ENCODE results near the gene NOTCH3.

The NOTCH3 gene

GRCh38 chr19:15210323-15210781 lies 9.6 kb upstream of the NOTCH3 start:
- no peak for TF ChIP-seq CTCF (IDR thresholded peaks at IDR 0.05; ENCODE audit: low read depth, low read length)
- in situ Hi-C loops (cut with HindIII; ENCODE audit: low sequenced_read_pairs), result no loop called here
- DNase-seq (ENCODE audit: low read depth, low spot score), result no peak
- no peak overlapping the region for H3K4me3 ChIP-seq (ENCODE audit: low read depth, low read length)

- H3K4me3 ChIP-seq (ENCODE audit: low read depth, low read length), result peak overlapping the region; percentile 33
- TF ChIP-seq CTCF (IDR thresholded peaks at IDR 0.05; ENCODE audit: low read depth, low read length), result no peak
- DNase-seq (ENCODE audit: low read depth, low spot score), result no peak
- in situ Hi-C loops (cut with HindIII; ENCODE audit: low sequenced_read_pairs), result no loop called here
These were observed 704 bp upstream of the NOTCH3 start for GRCh38 chr19:15201374-15202023.

- peak overlapping the region; percentile 60 for H3K4me3 ChIP-seq (ENCODE audit: low read depth, low read length)
- in situ Hi-C loops (cut with HindIII; ENCODE audit: low sequenced_read_pairs), result no loop called here
- DNase-seq (ENCODE audit: low read depth, low spot score), result no peak
- no peak for TF ChIP-seq CTCF (IDR thresholded peaks at IDR 0.05; ENCODE audit: low read depth, low read length)
These were observed 888 bp downstream of the NOTCH3 start for GRCh38 chr19:15199661-15200552.

- no peak for TF ChIP-seq CTCF (IDR thresholded peaks at IDR 0.05; ENCODE audit: low read depth, low read length)
- H3K4me3 ChIP-seq (ENCODE audit: low read depth, low read length), result no peak overlapping the region
- in situ Hi-C loops (cut with HindIII; ENCODE audit: low sequenced_read_pairs), result no loop called here
- DNase-seq (ENCODE audit: low read depth, low spot score), result no peak
These were observed 1.7 kb downstream of the NOTCH3 start for GRCh38 chr19:15198951-15199660.

GRCh38 chr19:15197942-15198341 lies 2.9 kb downstream of the NOTCH3 start:
- DNase-seq (ENCODE audit: low read depth, low spot score), result no peak
- in situ Hi-C loops (cut with HindIII; ENCODE audit: low sequenced_read_pairs), result no loop called here

More at GRCh38 chr19:15197942-15198341, 2.9 kb downstream of the NOTCH3 start:
- TF ChIP-seq CTCF (IDR thresholded peaks at IDR 0.05; ENCODE audit: low read depth, low read length), result no peak
- H3K4me3 ChIP-seq (ENCODE audit: low read depth, low read length), result no peak overlapping the region
